NCI-H1048 (cell line): ENCODE measurements around the gene XRRA1.
"Not testable (repeated sequence)": the region's sequence is repeated elsewhere in the genome, so short reads cannot be mapped to it uniquely, and the experiment has no call there.

Experiments
- DNase-seq: peaks from one replicate; lab custom pipeline; 2025; lab: John Stamatoyannopoulos, UW

The XRRA1 gene

DNA sequence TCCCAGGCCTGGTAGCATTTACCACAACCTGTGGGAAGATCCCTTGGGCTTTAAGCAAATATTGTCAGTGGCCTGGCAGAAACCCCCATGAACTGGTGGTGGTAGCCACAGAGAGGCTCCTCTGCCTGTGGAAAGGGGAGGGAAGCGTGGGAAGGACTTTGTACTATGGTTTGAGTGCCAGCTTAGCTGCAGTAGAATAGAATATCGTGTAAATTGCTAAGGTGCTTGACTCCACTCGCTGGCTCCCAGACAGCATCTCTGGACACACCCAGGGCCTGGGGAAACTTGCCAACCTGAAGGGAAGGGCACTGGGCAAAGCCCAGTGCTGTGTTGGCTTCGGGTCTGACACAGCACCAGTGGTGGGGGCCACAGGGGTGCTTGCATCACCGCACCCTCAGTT is 52.6 kb downstream of the XRRA1 start:
- DNase-seq = no peak

DNA sequence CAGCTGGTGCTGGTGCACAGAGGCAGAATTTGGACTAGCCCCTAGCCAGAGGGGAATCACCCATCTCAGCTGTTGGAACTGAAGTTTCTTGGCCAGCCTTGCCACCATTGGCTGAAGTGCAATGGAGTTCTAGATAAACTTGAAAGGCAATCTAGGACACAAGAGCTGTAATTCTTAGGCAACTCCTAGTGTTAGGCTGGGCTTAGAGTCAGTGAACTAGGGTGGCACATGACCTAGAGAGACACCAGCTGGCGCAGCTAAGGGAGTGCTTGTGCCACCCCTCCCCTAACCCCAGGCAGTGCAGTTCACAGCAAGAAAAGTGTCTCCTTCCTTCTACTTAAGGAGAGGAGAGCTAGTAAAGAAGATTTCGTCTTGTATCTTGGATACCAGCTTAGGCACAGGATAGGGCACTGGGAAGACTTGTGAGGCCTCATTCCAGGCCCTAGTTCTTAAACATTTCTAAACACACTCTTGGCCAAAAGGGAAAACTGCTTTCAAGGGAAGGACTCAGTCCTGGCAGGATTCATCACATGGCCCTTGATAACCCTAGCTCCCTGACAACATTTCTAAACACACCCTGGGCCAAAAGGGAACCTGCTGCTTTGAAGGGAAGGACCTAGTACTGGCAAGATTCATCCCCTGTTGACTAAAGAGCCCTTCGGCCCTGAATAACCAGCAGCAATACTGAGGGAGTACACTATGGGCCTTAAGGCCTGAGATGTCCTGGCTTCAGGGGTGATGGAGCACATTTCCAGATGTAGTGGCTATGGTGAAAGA is 53.4 kb downstream of the XRRA1 start:
- no peak for DNase-seq

DNA sequence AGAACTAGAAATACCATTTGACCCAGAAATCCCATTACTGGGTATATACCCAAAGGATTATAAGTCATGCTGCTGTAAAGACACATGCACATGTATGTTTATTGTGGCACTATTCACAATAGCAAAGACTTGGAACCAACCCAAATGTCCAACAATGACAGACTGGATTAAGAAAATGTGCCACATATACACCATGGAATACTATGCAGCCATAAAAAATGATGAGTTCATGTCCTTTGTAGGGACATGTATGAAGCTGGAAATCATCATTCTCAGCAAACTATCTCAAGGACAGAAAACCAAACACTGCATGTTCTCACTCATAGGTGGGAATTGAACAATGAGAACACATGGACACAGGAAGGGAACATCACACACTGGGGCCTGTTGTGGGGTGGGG is 55.9 kb downstream of the XRRA1 start:
- not testable (repeated sequence) for DNase-seq

DNA sequence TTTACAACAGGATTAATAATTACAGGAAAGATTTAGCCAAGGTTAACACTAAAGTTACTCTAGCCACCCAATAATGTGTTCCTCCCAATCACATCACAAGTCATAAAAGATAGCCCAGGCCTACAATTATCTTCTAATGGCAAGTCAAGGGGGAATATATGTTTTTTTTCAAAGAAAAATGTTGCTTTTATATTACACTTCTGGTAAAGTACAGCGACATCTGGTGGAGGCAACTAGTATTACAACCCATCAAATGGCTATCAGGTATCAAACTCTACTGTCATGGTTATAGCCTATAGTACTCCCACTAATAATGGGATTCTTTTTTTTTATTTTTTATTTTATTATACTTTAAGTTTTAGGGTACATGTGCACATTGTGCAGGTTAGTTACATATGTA is 71.8 kb downstream of the XRRA1 start:
- no peak for DNase-seq

- no peak for DNase-seq
Observed at GRCh38 chr11:74871037-74871436, 77.9 kb downstream of the XRRA1 start.

DNA sequence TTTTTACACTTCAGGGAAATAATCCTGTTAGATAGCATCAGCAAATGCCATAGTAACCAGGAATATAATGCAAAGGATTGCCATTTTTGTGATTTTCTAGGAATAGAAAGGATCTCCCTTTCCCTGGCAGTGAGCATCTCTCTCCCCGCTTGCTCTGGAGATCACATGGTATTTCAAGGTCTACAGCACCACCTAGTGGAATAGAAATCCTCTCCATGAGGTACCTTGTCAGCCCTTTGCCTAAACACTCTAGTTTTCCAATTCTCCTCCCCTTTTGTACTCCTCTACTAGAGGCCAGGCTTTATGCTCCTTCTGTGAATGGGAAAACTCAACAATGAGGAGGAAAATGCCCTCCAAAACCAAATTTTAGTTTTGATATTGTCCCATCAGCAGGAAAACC is 78.4 kb downstream of the XRRA1 start:
- DNase-seq = no peak

GRCh38 chr11:74866557-74866956 is 82.3 kb downstream of the XRRA1 start:
- DNase-seq = no peak

DNA sequence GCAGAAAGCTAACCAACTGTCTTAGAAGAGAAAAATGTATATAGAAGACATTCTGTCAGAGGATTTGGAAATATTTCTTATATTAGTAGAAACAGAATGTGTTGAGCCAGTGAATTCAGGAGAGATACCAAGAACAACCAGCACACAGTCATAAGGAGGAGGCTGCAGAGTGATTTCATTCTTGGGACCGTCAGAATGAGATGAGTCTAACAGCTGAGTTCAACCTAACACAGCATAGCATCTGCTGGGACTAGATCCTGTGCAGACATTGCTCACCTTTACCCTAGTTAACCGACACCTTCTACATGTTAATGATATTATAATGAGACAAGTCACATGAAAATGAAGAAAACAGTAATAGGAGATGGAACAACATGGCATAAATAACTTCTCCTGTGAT is 85.5 kb downstream of the XRRA1 start:
- DNase-seq = no peak

GRCh38 chr11:74860743-74861142 is 88.1 kb downstream of the XRRA1 start:
- DNase-seq = no peak

DNA sequence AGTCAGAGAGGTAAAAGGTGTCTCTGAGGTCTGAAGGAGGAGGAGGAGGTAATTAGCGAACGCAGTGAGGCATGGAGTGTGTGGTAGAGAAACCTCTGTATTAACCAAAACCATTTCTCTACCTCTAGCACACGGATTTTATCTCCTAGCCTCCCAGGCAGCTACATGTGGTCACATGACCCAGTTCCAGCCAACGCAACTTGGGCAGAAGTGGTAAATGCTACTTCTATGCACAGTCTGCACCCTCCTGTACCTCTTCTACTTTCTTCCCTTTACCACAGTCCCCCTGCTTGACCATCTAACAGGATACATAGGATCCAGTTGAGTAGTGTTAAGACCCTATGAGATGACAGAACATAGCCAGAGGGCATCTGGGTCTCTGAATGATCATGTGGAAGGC is 95.7 kb downstream of the XRRA1 start:
- no peak for DNase-seq

GRCh38 chr11:74849525-74850391 is 99.1 kb downstream of the XRRA1 start:
- no peak for DNase-seq

- no peak for DNase-seq
Observed at GRCh38 chr11:74847895-74848294, 101.0 kb downstream of the XRRA1 start.

GRCh38 chr11:74847395-74847794 is 101.5 kb downstream of the XRRA1 start:
- DNase-seq = no peak

DNA sequence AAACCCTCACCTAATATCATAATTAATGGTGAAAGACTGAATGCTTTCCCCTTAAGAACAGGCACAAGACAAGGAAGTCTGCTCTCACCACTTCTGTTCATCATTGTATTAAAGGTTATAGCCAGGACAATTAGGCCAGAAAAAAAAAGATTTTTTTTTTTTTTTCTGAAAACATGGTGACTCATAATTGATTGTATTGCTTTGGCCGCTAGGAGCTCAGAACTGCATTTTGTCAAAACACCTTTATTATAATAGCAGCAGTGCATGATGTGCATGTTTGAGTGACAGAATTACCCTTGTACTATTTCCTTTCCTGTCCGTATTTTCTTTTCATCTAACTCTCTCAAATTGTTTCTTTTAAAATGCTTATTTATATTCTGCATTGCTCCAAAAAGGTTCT is 102.1 kb downstream of the XRRA1 start:
- no peak for DNase-seq

- DNase-seq = no peak
Observed at GRCh38 chr11:74845978-74846517, 102.8 kb downstream of the XRRA1 start.

- no peak for DNase-seq
Observed at GRCh38 chr11:74844865-74845264, 104.0 kb downstream of the XRRA1 start.

- no peak for DNase-seq
Observed at GRCh38 chr11:74844072-74844471, 104.8 kb downstream of the XRRA1 start.

DNA sequence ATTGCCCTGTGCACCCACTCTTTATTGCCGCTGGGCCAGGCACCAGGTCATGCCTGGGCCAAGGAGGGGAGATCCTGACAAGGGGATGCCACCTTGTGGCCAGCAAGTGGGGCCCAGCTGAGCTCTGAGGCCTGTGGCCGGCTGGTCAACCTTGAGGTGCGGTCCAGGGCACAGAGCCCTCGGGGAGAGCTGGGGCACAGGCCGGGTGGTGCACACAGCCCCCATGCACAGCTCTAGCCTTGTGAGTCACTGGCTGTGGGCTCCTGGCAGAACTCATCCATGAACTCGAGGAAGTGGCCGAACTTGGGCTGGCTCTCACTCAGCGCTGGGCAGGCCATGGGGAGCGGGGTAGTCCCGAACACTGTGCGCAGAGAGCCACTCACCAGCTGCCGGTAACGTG is 105.9 kb downstream of the XRRA1 start:
- no peak for DNase-seq

DNA sequence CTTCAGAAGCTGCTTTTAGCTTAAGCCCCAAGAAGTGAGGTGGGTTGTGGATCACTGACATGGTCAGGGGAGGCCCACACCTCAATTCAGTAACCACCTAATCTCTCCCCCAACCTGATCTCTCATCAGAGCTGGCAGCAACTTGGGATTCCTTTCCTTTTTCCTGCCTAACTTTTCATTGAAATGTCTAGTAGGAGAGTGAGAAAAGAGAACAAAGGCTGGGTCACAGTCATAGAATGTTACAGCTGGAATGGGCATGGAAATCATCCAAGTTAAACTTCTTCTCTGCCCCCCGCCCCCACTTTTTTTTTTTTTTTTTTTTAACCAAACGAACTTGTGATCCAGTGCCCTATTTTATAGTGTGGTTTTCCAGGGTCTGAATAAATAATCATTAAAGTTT is 108.4 kb downstream of the XRRA1 start:
- no peak for DNase-seq

- no peak for DNase-seq
Observed at GRCh38 chr11:74839971-74840370, 108.9 kb downstream of the XRRA1 start.

GRCh38 chr11:74839446-74839845 is 109.4 kb downstream of the XRRA1 start:
- no peak for DNase-seq

GRCh38 chr11:74838188-74838587 is 110.7 kb downstream of the XRRA1 start:
- DNase-seq = no peak

GRCh38 chr11:74837191-74837590 is 111.7 kb downstream of the XRRA1 start:
- no peak for DNase-seq
